Left renal cortex interstitium (tissue), 4 donors: ENCODE data around the gene XXYLT1. TPM values are rescaled to one million over a fixed set of nuclear protein-coding genes. Genes with fewer than 3 reads are reported as not detected.
"Not testable (repeated sequence)": the region's sequence is repeated elsewhere in the genome, so short reads cannot be mapped to it uniquely, and the experiment has no call there.

Experiments used
- DNase-seq, 4 donors: peaks; one replicate each; pipeline ENCODE4 v3.0.0-alpha.2; 2013; ENCODE audit warnings: low read depth in 4 of 4, low spot score in 2 of 4, missing footprints in 1 of 4
- polyA plus RNA-seq, 4 donors: library from polyadenylated mRNA; unstranded; fragments of 120-200 nt; gene quantifications; one replicate each; pipeline ENCODE4 v1.2.1, GENCODE V29; 2013; ENCODE audit not compliant: insufficient read length in 4 of 4

The XXYLT1 gene
- polyA plus RNA-seq, 4 donors = 25.6 to 36.9 (median 30.8) TPM

- DNase-seq = no peak
These were observed 152.9 kb downstream of the XXYLT1 start for GRCh38 chr3:195117978-195118581.

GRCh38 chr3:195116407-195117185 is 154.4 kb downstream of the XXYLT1 start:
- no peak for DNase-seq

- no peak for DNase-seq
These were observed 155.2 kb downstream of the XXYLT1 start for GRCh38 chr3:195115600-195116406.

GRCh38 chr3:195114786-195115599 is 156.0 kb downstream of the XXYLT1 start:
- DNase-seq = no peak

- no peak for DNase-seq
These were observed 157.2 kb downstream of the XXYLT1 start for GRCh38 chr3:195113536-195114425.

- DNase-seq = no peak
These were observed 157.9 kb downstream of the XXYLT1 start for GRCh38 chr3:195113048-195113447.

- no peak for DNase-seq
These were observed 158.6 kb downstream of the XXYLT1 start for GRCh38 chr3:195112361-195112791.

GRCh38 chr3:195111766-195112165 is 159.2 kb downstream of the XXYLT1 start:
- DNase-seq = no peak

GRCh38 chr3:195111319-195111705 is 159.6 kb downstream of the XXYLT1 start:
- DNase-seq = no peak

GRCh38 chr3:195110647-195111318 is 160.2 kb downstream of the XXYLT1 start:
- DNase-seq = no peak

- DNase-seq = no peak
These were observed 161.8 kb downstream of the XXYLT1 start for GRCh38 chr3:195109098-195109657.

- DNase-seq = no peak
These were observed 163.4 kb downstream of the XXYLT1 start for GRCh38 chr3:195107593-195107992.

- not testable (repeated sequence) for DNase-seq
These were observed 163.9 kb downstream of the XXYLT1 start for GRCh38 chr3:195107031-195107430.

- DNase-seq = no peak
These were observed 164.5 kb downstream of the XXYLT1 start for GRCh38 chr3:195106418-195106906.

GRCh38 chr3:195105841-195106417 is 165.0 kb downstream of the XXYLT1 start:
- no peak for DNase-seq

- no peak for DNase-seq
These were observed 165.6 kb downstream of the XXYLT1 start for GRCh38 chr3:195105389-195105788.

- DNase-seq = no peak
These were observed 166.6 kb downstream of the XXYLT1 start for GRCh38 chr3:195104340-195104739.

- no peak for DNase-seq
These were observed 167.3 kb downstream of the XXYLT1 start for GRCh38 chr3:195103623-195104022.
